ENCODE data around the gene LRRFIP2. TPM values are rescaled to one million over a fixed set of nuclear protein-coding genes. Genes with fewer than 3 reads are reported as not detected.
"Not testable (repeated sequence)": the region's sequence is repeated elsewhere in the genome, so short reads cannot be mapped to it uniquely, and the experiment has no call there.

Gene LRRFIP2
- total and polyA plus RNA-seq, 2 of the 8 experiments (the other 6 are each of a cell fraction or from before 2014, with no cell fraction given): 8.8 to 25.6 TPM

DNA sequence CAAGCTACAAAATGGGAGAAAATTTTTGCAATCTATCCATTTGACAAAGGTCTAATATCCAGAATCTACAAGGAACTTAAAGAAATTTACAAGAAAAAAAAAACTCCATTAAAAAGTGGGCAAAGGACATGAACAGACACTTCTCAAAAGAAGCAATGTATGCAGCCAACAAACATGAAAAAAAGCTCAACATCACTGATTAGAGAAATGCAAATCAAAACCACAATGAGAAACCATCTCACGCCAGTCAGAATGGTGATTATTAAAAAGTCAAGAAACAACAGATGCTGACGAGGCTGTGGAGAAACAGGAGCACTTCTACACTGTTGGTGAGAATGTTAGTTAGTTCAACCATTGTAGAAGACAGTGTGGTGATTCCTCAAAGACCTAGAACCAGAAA, 27.5 kb downstream of the LRRFIP2 start:
- POLR2A ChIA-PET (ENCODE audit: partially characterized antibody): interaction anchor here (0.6 to 0.9 kb wide), 2 partner anchors 20 to 24 kb away, joined by 3 to 5 read pairs; no protein-coding TSS in a partner anchor

More for the DNA sequence above, 27.5 kb downstream of the LRRFIP2 start:
- not testable (repeated sequence) for H4K5ac ChIP-seq (ENCODE audit: insufficient read length, low read depth, low read length); H2BK12ac ChIP-seq (ENCODE audit: low read depth, low read length); H3K56ac ChIP-seq (replicated peaks; ENCODE audit: insufficient read length, low read depth, low read length); H3K36me3 ChIP-seq (ENCODE audit: control insufficient read depth in 2 of 4, insufficient read depth in 4 of 4, low read length in 3 of 4); H3K79me1 ChIP-seq (ENCODE audit: low read depth, low read length); H3K18ac ChIP-seq (ENCODE audit: extremely low read depth, low read length); H3K4me2 ChIP-seq (ENCODE audit: insufficient read depth in 1 of 2, low read depth in 2 of 2, low read length in 2 of 2); H4K20me1 ChIP-seq (replicated peaks in 1 of 2; ENCODE audit: control insufficient read depth in 1 of 2, insufficient read depth in 2 of 2, low read length in 2 of 2); H3K4me3 ChIP-seq (ENCODE audit: extremely low read depth in 1 of 4, insufficient read depth in 2 of 4, low read depth in 3 of 4, low read length in 4 of 4); H3K79me2 ChIP-seq (ENCODE audit: control insufficient read depth in 1 of 2, insufficient read depth in 2 of 2, low read length in 2 of 2); H3K23ac ChIP-seq (ENCODE audit: insufficient read length); H2BK20ac ChIP-seq (ENCODE audit: low read length); H3K4ac ChIP-seq (replicated peaks; ENCODE audit: insufficient read length, low read depth, low read length); H2AFZ ChIP-seq (ENCODE audit: low read length); H3K23me2 ChIP-seq (ENCODE audit: low read depth, low read length); H2AK5ac ChIP-seq (ENCODE audit: low read depth, low read length); H4K8ac ChIP-seq (ENCODE audit: extremely low read depth, insufficient read depth, low read length); H2BK15ac ChIP-seq (ENCODE audit: low read length); H2BK5ac ChIP-seq (ENCODE audit: low read depth, low read length); H3K14ac ChIP-seq (ENCODE audit: insufficient read length); DNase-seq (ENCODE audit: low read depth in 1 of 2, low spot score in 2 of 2); H4K91ac ChIP-seq (replicated peaks; ENCODE audit: insufficient read length, low read length); H3K4me1 ChIP-seq (replicated peaks in 1 of 4; ENCODE audit: control insufficient read depth in 3 of 4, insufficient read depth in 4 of 4, low read length in 3 of 4); H3K9me3 ChIP-seq (ENCODE audit: insufficient read depth in 2 of 2, low read depth in 1 of 2, low read length in 1 of 2); FAIRE-seq; H3K9ac ChIP-seq (replicated peaks in 1 of 4; ENCODE audit: extremely low read depth in 1 of 4, low read depth in 3 of 4, low read length in 3 of 4); H3K27ac ChIP-seq (ENCODE audit: low read depth, low read length); H2BK120ac ChIP-seq (replicated peaks; ENCODE audit: low read depth, low read length); H3K27me3 ChIP-seq (replicated peaks in 1 of 4; ENCODE audit: control insufficient read depth in 3 of 4, extremely low read depth in 1 of 4, insufficient read depth in 3 of 4, low read length in 3 of 4)
- CTCF ChIA-PET (ENCODE audit: partially characterized antibody): interaction anchor here (1.0 kb wide), 1 partner anchor 29 kb away, joined by 4 read pairs; no protein-coding TSS in a partner anchor
- 98% methylated on average over 2 of the region's 2 CpGs; no CpG with 5 or more reads in 1 of the 2 experiments for WGBS, 2 experiments (ENCODE audit: extremely low coverage in 1 of 2, insufficient coverage in 1 of 2, insufficient read length in 1 of 2, insufficient replicate concordance in 2 of 2, low coverage in 1 of 2, low lambda C conversion rate in 2 of 2, missing lambda C conversion rate in 1 of 2)
